Activated CD8-positive, alpha-beta memory T cell treated with anti-CD3 and anti-CD28 coated beads, Interleukin-2, amount 50 U/mL, for 4 hours (primary cell): ENCODE results near the gene LGALS3.
"Not testable (repeated sequence)": the region's sequence is repeated elsewhere in the genome, so short reads cannot be mapped to it uniquely, and the experiment has no call there.

Source experiments
- DNase-seq: peaks from one replicate; pipeline ENCODE4 v3.0.0-alpha.2; 2020

LGALS3 gene

DNA sequence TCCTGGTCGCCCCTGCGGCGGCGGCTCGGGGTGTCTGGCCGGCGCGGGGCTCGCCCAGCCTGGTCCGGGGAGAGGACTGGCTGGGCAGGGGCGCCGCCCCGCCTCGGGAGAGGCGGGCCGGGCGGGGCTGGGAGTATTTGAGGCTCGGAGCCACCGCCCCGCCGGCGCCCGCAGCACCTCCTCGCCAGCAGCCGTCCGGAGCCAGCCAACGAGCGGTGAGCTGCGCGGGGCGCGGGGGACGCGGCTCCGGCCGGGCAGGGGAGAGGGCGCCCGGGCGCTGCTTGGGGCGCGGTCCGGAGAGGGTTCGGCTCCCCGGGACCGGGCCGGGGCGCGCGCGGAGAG lies at the start of gene LGALS3:
Gene LGALS3, plus strand, starts transcription at position 167 of the 342 bp plus-strand sequence. CDS start 8,122 bp downstream, outside the sequence.
- peak; percentile 33 for DNase-seq

DNA sequence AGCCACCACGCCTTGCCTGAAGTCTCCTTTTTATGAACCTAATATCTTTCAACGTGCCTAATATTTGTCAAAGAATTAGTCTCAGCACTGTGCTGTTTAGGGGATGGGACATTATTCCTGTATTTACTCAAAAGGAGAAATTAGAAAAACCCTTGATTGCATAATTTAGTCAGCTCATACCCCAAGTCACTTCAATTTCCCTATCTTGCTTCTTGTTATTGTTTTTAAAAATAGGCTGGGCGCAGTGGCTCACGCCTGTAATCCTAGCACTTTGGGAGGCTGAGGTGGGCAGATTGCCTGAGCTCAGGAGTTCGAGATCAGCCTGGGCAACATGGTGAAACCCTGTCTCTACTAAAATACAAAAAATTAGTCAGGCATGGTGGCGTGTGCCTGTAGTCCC lies 49.1 kb upstream of the LGALS3 start:
- not testable (repeated sequence) for DNase-seq

DNA sequence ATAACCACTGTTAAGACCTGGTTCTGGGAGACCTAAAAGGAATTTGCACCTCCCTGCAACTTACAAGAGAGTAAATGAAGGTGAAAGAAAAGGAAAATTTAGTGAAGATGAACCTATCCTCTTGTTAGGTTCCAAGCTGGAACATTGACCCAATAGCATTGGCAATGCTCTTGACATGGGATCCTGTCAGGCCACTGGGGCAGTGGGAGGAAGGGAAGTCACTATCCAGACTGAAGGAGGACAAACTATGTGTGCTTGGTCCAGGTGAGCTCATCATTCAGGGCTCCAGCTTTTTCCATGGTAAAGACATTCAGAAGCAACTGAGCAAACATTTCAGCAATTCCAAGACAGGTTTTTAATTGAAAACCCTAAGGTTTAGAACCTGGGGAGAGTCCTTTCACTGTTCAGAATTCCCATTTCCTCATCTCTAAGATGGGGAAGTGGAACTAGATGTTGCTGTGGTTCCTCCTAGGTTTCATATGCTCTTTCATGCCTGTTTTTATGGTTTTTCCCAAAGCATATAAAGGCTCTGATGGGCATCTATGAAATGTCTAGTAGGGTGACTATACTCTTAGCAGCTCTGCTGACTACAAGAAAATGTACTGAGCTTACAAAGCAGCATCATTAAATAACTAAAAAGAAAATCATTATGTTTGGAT lies 44.5 kb upstream of the LGALS3 start:
- DNase-seq, result no peak

DNA sequence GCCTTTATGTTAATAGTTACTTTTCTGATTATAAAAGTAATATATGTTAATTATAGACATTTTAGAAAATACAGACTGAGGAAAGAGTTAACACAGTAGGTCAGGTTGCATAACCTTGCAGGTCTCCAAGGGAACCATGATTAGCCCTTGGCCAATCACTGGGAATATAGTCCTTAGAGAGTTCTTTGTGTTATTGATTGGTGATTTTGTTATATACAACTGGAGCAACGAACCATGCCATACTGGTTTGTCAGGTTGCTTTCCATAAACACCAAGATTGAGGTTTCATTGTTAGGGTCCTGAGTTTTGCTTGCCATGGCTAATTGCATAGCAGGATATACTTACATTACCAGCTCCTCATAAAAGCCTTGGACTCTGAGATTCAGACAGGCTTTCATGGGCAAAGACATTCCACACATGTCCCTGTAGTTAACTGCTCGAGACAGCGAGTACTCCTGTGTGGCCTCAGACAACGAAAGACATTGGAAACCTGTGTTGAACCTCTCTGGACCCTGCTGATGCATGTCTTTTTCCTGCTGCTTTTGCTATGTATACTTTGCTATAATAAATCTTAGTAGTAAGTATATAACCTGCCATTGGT lies 43.9 kb upstream of the LGALS3 start:
- DNase-seq, result no peak

DNA sequence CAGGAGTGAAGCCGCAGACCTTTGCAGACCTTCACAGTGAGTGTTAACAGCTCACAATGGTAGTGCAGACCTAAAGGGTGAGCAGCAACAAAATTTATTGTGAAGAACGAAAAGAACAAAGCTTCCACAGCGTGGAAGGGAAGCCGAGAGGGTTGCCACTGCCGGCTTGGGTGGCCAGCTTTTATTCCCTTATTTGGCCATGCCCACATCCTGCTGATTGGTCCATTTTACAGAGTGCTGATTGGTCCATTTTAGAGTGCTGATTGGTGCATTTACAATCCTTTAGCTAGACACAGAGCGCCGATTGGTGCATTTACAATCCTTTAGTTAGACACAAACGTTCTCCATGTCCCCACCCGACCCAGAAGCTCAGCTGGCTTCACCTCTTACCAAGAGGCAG lies 42.1 kb upstream of the LGALS3 start:
- DNase-seq, result no peak

DNA sequence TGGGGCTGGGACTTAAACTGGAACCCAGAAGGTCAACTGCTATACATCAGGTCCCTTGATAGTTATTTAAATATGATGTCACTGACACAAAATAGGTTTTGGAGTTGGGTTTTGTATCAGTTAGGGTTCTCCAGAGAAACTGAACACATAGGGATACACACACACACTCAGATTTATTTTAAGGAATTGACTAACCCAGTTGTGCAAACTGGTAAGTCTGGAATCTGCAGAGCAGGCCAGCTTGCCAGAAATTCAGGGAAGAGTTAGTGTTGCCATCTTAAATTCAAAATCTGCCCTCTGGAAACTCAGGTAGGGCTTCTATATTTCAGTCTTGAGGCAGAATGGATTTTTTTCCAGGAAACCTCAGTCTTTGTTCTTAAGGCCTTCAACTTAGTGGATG lies 40.7 kb upstream of the LGALS3 start:
- no peak for DNase-seq

DNA sequence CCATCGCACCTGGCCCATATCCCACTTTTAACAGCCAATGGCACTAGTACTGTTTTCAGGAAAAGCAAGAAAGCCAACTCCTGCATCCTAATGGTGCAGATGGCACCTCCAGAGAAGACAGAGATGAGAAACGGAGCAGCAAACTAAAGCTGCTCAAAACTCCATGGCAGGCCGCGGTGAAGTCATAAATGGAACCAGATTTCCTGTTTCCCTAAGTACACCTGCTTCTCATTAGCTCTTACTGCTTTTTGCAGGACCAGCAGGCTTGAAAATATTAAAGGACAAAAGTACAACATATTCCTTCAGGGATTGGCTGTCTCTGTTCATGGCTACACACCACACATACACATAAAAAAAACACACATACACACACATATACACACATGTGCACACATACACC lies 36.7 kb upstream of the LGALS3 start:
- DNase-seq, result no peak

DNA sequence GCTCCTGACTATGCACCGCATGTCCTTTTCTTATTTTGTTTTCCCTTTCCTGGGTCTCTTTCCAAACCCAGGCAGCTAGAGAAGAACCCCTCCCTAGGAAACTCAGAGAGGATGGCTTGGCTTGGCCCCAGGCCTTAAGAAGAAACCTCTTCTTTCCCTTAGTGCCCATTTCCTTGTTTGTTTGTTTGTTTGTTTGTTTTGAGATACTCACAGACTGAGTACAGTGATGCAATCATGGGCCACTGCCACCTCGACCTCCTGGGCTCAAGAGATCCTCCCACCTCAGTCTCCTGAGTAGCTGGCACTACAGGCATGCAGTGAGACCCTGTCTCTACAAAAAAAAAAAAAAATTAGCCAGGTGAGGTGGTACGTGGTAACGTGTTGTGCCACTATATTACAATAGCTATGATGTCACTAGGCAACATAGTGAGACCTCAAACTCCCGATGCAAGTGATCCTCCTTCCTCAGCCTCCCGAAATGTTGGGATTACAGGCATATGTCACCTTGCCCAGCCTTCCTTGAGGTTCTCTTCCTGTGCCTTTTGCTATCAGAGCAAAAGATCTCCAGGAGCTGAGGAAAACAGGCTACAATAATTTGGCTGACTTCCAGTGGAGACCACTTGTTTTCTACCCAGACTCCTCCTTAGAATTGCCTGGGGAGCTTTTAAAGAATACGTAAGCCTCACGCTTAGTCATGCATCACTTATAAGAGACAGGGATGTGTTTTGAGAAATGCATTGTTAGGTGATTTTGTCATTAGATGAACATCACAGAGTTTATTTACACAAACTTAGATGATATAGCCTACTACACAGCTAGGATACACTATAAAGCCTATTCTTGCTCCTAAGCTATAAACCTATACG lies 34.5 kb upstream of the LGALS3 start:
- no peak for DNase-seq

DNA sequence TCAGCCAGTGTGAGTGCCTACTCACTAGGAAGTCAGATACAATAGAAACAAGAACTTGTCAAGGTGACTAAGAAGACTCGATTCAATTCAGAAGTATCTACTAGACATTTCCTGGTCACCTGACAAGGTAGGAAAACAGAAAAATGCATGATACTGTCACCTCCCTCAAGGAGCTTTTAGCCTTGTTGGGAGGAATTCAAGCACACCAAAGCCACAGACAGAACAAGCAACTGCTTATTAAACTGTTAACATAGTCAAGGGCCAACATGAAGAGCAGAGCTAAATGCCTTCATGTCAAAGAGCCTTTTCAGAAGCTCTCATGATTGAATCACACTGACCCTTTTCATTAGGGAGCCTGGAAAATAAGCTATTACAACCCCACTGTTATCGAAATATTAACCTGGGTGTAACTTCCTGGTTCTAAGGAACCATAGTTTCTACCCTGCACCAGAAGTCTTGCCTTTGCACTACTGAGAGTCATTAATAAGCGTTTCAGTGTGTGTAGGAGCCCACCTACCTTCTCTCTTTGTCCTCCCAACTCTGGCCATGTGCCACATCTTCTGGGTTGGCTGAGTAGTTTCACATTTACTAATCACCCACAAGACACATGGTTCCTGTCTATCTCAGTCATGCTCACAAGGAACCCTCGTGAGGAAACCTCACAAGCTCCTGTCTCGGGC lies 31.0 kb upstream of the LGALS3 start:
- DNase-seq, result peak; percentile 35

DNA sequence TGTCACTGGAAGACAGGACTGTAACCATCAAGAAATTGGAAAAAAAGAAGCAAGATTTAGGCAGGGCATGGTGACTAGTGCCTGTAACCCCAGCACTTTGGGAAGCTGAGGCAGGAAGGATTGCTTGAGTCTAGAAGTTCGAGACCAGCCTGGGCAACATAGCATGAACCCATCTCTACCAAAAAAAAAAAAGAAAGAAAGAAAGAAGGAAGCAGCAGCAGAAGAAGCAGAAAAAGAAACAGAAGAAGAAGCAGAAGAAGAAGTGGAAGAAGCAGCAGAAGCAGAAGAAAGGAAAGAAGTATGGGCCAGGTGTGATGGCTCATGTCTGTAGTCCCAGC lies 30.5 kb upstream of the LGALS3 start:
- DNase-seq, result no peak

DNA sequence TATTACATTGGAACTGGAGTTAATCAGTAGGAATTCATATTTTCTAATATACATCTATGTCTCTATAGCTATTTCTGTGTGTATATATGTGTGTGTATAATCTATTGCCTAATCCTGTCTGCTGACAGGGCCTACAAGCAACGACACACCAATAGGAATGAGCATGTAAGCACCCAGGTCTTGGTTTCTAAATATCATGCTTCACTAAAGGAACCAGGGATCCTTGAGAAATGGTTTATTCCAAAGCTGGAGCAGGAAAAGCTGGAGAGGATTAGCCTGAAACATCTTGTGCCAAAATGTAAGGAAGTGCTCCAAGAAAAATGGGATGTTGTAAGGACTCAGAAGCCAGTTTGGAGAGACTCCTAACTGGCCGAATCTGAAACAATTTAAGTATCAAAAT lies 29.3 kb upstream of the LGALS3 start:
- DNase-seq, result no peak

DNA sequence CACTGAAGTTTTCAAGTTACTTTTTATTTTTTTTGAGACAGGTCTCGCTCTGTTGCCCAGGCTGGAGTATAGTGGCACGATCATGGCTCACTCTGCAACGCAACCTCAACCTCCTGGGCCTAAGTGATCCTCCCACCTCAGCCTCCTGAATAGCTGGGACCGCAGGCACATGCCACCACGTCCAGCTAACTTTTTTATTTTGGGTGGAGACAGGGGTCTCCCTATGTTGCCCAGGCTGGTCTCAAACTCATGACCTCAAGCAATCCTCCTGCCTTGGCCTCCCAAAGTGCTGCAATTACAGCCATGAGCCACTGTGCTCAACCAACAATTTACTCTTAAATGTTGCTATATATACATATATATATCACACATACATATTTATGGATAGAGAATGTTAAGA lies 27.4 kb upstream of the LGALS3 start:
- DNase-seq, result no peak

DNA sequence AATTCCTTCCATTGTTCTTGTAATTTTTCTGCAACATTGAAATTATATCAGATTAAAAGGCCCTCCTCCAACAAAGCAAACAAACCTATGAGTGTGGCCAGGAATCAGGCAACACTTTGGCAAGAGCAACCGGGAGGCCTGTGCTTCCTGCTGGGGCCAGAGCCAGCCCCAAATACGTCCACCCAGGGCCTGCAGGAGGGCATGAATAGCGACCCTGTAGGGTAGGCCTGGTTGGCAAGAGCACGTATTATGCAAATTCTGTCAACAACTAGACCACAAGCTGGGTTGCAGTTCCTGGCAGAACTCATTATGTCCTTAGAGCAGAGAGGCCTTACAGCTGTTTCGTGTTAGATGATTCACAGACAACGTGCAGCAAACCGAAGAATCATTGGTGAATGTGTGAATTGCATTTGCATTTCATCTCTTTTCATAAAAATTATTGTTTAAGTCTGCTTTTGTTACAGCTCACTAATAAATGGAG lies 26.9 kb upstream of the LGALS3 start:
- DNase-seq, result peak; percentile 32

DNA sequence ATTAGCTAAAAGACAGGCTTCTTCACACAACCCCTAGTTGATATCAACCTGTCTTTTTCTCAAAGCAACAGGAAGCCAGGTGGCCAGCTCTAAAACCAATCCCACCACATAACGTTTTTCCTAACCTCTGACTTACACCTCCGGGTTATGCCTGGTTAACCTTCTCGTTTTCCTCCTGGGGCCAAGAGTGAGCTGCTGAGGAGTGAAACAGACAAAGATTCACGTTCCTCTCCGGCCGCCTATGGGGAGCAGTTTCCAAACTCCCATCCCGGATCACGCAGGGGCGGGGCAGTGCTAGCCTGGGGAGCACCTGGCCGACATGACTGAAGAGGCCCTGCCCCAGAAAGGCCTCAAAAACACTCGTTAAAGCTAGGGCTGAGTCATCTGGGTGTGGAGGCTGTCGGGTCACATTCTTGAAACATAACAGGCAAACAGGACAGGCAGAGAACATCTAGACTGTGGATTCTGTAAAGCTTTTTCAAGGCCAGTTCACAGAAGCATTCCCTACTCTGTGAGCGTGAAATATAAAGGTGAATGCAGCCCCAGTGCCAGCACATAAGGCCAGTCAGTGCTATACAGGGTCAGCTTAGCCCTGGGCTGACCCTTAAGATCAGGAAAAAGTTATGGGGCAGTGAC lies 25.9 kb upstream of the LGALS3 start:
- peak; percentile 49 for DNase-seq

DNA sequence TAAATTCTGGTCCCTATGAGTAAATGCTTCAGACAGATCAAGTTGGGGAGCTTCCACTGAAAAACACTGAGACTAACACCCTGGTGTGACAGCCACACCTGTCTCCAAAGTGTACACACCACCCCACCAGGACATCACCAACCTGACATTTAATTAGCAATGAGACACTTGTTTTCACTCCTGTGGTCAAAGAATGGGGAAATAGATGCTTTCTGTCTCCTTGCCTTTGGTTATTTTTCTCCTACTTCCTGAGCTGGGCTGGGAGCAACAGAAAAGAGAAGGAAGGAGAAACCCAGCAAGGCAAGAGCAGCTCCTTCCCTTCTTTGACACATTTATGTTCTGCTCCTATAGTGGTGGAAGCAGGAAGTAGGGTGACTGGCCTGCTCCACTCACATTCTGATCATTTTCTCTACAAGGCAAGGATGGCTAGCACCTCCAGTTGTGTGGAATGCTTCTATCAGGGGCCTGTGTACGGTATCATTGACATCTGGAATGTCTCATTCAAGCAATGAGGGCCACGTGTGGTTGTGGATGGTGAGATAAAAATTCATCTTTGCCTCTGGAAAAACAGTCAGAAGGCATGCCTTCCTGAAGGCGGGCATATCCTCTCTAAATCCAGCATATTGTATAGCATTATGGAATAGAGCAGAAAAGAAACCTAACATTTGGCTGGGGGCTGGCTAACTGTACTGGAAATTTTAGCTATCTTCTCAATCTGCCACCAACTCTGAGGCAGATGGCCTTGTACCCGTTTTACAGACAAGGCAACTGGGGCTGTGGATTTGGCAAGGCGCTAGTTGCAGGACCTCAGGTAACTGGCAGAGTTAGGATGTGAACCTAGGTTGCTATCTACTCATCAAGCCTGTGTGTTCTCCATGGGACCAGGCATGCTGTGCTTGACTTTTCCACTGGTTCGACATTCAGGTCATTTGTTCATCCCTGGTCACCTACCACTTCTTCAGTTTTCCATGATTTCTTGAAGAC lies 24.8 kb upstream of the LGALS3 start:
- DNase-seq, result no peak

DNA sequence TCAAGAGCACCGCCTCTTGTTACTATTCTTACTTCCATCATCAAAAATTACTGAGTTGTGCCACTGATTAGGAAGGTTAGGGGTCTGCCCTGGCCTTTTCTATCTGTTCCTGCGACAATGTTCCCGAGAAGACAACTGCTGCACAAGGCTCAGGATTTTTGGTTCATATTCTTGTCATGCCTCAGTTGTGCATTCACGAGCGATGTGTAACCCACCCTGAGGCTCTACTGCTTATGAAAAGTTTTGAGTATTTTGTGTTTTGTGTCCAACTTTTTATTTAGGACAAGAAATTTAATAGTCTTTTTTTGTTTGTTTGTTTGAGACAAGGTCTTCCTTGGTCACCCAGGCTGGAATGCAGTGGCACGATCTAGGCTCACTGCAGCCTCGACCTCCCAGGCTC lies 23.1 kb upstream of the LGALS3 start:
- DNase-seq, result no peak

DNA sequence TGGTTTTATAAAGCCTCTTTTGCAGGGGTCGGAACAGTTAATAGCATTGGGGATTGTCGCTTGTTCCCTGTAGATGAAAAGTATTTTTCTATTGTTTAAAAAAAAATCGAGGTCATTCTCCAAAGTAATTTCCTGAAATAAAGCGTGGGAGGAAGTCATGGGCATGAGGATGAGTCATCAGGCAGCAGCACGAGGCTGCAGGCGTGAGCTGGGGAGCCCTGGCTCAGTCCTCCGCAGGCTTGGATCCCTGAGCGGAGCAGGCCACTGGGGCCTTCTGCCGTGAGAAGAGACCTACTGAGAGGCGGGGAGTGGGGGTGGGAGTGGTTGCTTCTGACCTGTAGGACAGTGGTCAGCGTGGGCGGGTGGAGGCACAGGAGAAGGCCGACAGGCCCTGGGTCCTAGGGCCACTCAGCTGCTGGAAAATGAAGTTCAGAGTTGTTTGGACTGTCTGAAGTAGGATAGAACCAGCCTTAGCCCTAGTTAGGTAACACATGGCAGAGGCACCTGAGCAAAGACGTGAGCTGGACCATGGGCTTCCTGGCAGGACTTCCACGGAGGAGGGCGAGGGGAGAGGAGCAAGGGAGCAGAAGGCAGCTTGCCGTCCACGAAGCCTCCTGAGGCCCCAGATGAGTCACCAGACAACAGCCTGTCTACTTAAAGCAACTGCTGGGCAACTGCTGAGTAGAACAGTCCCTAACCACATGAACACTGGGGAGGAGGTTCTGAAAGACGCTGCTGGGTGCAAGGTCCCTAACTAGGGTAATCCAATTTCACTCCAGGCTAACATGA lies 21.1 kb upstream of the LGALS3 start:
- DNase-seq, result peak; percentile 22

DNA sequence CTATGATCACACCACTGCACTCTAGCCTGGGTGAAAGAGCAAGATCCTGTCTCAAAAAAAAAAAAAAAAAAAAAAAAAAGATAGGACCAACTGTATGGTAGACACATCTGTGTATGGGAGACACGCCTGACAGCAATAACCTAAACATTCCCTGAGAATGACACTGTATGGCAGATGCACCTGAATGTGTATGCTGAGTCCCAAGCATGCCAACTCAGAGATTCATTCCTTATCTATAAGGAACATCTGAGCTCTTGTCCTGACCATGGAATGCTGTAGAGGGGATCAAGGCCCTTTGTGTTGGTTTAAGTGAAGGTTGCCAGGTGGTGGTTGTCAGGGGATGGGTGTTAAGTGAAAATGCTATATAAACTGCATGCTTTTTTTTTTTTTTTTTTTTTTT lies 19.2 kb upstream of the LGALS3 start:
- no peak for DNase-seq

DNA sequence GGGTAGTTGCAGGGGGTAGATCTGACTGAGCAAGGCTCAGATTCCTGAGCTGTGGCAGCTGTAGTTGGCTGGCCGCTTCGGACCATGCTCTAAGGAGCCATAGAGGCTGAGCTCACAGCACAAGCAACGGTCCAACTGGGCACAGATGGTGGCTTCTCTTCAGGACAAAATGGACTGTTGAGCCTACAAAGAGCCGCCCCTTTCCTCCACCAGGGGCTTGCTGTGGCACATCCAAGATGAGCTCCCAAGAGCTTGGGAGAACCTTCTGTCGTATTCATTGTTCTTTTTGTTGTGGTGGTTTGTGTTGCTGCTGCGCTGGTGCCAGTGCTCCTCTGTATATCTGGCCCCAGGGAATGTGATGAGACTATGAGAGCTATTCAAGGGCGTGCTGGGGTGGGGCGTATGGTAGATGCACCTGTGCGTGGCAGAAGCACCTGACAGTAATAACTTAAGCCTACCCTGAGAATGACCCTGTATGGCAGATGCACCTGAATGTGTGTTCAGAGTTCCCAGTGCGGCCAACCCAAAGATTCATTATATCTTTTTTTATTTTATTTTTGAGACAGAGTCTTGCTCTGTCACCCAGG lies 17.8 kb upstream of the LGALS3 start:
- DNase-seq, result no peak

DNA sequence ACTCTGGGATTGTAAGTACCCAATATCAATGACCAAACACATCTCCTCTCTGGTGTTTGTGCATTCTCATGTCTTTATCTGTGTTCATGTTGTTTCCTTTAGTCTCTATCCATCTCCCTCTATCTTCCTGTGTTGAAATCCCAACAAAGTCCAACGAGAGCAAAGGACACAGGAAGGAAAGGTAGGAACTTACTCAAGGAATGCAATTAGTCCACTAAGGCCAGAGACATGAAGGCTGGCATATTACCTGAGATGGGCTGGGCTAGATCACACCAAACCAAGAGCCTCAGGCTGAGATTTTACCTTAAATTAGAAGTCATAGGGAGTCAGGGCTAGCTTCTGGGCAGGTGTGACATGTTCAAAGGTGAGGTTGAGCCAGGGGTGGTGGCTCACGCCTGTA lies 14.3 kb upstream of the LGALS3 start:
- DNase-seq, result no peak

DNA sequence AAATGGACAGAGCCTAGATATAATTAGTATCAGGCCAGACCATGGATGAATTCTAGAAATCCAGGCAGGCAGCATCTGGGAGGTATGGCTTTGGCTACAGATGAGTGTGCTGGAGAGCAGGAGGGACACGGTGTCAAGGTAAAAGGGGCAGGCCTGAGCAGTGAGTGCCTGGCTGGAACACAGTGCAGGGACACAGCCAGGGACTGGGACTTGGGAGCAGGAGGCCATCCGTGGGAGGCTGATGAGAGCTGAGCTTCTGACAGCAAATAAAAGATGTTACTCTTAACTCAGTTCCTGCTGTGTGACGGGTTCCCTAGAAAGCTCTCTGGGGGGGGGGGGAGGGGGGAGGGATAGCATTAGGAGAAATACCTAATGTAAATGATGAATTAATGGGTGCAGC lies 13.6 kb upstream of the LGALS3 start:
- DNase-seq, result no peak
